SU-DHL-6 (cell line): ENCODE data around the gene SUMF1.

Source experiments
- H2AFZ ChIP-seq: fragments of 200-600 bp; sonication (generic); 2 replicates; pipeline ENCODE4 v1.6.1; 2014; ENCODE audit warnings: low read depth, mild to moderate bottlenecking, moderate library complexity, mixed read lengths, antibody characterized with exemption, low read length; ENCODE audit not compliant: severe bottlenecking
- H3F3A ChIP-seq: fragments of 200-600 bp; shearing (Covaris generic); 2 replicates; pipeline ENCODE4 v1.6.0; 2016; ENCODE audit warnings: antibody characterized with exemption, mild to moderate bottlenecking; ENCODE audit not compliant: insufficient read depth
- H3K27ac ChIP-seq: fragments of 200-600 bp; sonication (generic); 2 replicates; pipeline ENCODE4 v1.5.1; 2016; ENCODE audit warnings: low read depth, mild to moderate bottlenecking, low read length, moderate library complexity, mixed read lengths
- H3K27me3 ChIP-seq: fragments of 200-600 bp; sonication (generic), shearing (Covaris generic); 2 replicates; pipeline ENCODE4 v1.6.0; 2014; ENCODE audit warnings: mild to moderate bottlenecking, low read length
- H3K36me3 ChIP-seq: fragments of 200-600 bp; sonication (generic); 2 replicates; pipeline ENCODE4 v1.6.1; 2014; ENCODE audit warnings: mild to moderate bottlenecking, low read length, mixed read lengths
- H3K4me2 ChIP-seq: fragments of 300-600, 200-600 bp; shearing (Covaris generic), sonication (generic); 2 replicates; pipeline ENCODE4 v1.6.0; 2014; ENCODE audit warnings: low read length, low read depth, mild to moderate bottlenecking; ENCODE audit not compliant: poor library complexity, severe bottlenecking
- H3K4me3 ChIP-seq: fragments of 200-600 bp; sonication (generic); 2 replicates; pipeline ENCODE4 v1.5.1; 2014; ENCODE audit warnings: antibody characterized with exemption, low read length, mild to moderate bottlenecking, mixed read lengths; ENCODE audit not compliant: insufficient read depth, poor library complexity, severe bottlenecking
- H3K79me2 ChIP-seq: fragments of 200-600 bp; sonication (generic); 2 replicates; pipeline ENCODE4 v1.6.1; 2014; ENCODE audit warnings: mild to moderate bottlenecking, low read length, moderate library complexity; ENCODE audit not compliant: insufficient read depth
- H3K9ac ChIP-seq: fragments of 200-600 bp; sonication (generic); 2 replicates; pipeline ENCODE4 v1.7.0; 2014; ENCODE audit warnings: mild to moderate bottlenecking, low read length
- H3K9me2 ChIP-seq: fragments of 200-600 bp; sonication (generic); replicated peaks from 2 replicates; pipeline ENCODE4 v1.6.1; 2014; ENCODE audit warnings: low read length; ENCODE audit not compliant: insufficient read depth
- H3K9me3 ChIP-seq: fragments of 200-600 bp; sonication (generic); 2 replicates; pipeline ENCODE4 v1.6.1; 2014; ENCODE audit warnings: low read length, mixed read lengths; ENCODE audit not compliant: insufficient read depth
- H4K20me1 ChIP-seq: fragments of 200-600 bp; sonication (generic); 2 replicates; pipeline ENCODE4 v1.6.1; 2014; ENCODE audit warnings: low read depth, mild to moderate bottlenecking, antibody characterized with exemption, low read length, moderate library complexity, mixed read lengths
- EZH2phosphoT487 ChIP-seq: fragments of 200-600 bp; sonication (generic), shearing (Covaris generic); conservative IDR thresholded peaks from 2 replicates; pipeline ENCODE4 v1.6.1; 2018; ENCODE audit warnings: mild to moderate bottlenecking, antibody characterized with exemption, low read length, moderate library complexity, mixed read lengths
- TF ChIP-seq, protein P1 (sequence below): fragments of 200-600 bp; sonication (generic); IDR thresholded peaks from one replicate; pipeline ENCODE4 v1.5.1; 2017; ENCODE audit warnings: antibody characterized with exemption, mild to moderate bottlenecking, low read length, moderate library complexity; ENCODE audit not compliant: insufficient read depth, poor library complexity, severe bottlenecking

The SUMF1 gene

DNA sequence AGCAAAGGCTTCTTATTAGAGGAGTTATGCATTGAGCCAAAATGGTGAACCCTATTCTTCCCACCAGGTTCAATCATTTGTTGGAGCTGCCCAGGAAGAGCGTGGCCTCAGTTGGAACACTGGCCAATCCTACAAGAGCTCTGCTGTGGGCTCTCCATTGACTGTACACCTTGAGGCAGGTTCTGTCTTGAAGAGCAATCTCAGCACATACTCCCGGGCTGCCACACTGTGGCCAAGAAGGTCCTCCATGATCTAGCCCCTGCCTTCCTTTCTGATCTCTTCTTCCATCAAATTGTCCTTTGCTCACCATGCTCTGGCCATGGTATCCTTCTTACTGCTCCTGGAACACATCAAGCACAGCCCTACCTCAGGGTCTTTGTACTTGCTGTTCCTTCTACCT, 5.7 kb upstream of the SUMF1 start:
- no peaks in the 10 kb centered on the region for H4K20me1 ChIP-seq
- TF ChIP-seq, protein P1, sequence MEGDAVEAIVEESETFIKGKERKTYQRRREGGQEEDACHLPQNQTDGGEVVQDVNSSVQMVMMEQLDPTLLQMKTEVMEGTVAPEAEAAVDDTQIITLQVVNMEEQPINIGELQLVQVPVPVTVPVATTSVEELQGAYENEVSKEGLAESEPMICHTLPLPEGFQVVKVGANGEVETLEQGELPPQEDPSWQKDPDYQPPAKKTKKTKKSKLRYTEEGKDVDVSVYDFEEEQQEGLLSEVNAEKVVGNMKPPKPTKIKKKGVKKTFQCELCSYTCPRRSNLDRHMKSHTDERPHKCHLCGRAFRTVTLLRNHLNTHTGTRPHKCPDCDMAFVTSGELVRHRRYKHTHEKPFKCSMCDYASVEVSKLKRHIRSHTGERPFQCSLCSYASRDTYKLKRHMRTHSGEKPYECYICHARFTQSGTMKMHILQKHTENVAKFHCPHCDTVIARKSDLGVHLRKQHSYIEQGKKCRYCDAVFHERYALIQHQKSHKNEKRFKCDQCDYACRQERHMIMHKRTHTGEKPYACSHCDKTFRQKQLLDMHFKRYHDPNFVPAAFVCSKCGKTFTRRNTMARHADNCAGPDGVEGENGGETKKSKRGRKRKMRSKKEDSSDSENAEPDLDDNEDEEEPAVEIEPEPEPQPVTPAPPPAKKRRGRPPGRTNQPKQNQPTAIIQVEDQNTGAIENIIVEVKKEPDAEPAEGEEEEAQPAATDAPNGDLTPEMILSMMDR: no peak
- TF ChIP-seq EZH2phosphoT487: no peak
- no peaks in the 10 kb centered on the region for H3K27me3 ChIP-seq
- no peak overlapping the region for H2AFZ ChIP-seq
- H3K27ac ChIP-seq: no peak overlapping the region
- no peaks in the 10 kb centered on the region for H3K9me2 ChIP-seq
- H3K36me3 ChIP-seq: no peaks in the 10 kb centered on the region
- no peak overlapping the region for H3K9ac ChIP-seq
- no peak overlapping the region for H3K4me2 ChIP-seq
- 0 out of 2 replicates have a peak, but pooled peaks cover 7% of the 10 kb centered on the region for H3K9me3 ChIP-seq
- no peaks in the 10 kb centered on the region for H3K79me2 ChIP-seq
- no peaks in the 10 kb centered on the region for H3F3A ChIP-seq
- H3K4me3 ChIP-seq: no peak overlapping the region

DNA sequence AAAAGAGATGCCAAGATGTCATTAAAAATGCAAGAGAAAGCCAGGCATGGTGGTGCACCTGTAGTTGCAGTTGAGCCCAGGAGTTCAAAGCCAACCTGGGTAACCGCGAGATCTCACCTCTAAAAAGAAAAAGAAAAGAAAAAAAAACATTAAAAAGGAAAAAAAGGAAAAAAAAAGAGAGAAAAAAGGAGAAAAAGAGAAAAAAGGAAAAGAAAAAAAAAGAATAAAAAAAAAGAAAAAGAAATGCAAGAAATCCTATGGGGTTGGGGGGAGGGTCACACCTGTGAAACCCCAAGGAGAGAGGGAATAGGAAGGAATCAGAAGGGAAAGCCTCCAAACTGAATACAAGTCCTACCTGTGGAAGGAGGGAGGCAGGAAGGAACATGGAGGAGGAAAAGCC, 5.2 kb upstream of the SUMF1 start:
- Histone ChIP-seq H3K4me3 (no peak overlapping the region), H3K9ac (no peak overlapping the region), H3F3A (no peaks in the 10 kb centered on the region), H2AFZ (no peak overlapping the region), H3K27ac (no peak overlapping the region), H3K9me3 (0 out of 2 replicates have a peak, but pooled peaks cover 7% of the 10 kb centered on the region), H3K27me3 (no peaks in the 10 kb centered on the region), H4K20me1 (no peaks in the 10 kb centered on the region), H3K9me2 (no peaks in the 10 kb centered on the region), H3K36me3 (no peaks in the 10 kb centered on the region), H3K79me2 (no peaks in the 10 kb centered on the region), H3K4me2 (no peak overlapping the region)
- no peak for TF ChIP-seq EZH2phosphoT487
- TF ChIP-seq, protein P1: no peak

DNA sequence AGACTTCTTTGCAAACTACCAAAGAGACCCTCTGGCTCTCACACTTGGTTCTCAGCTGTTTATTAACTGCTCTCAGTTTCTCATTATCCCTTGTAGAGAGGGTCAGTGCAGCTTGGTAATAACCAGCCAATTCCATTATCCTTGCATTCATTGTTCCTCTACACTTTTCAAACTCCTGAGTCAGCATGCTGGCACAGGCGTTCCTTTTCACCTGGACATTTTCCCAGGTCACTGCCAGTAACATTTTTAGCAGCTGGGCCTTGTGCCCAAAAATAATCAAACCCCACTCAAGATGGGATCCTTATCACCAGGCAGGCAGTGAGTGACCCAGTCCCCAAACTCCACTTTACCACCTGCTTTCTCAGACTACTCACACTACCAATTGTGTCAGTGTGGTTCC, 4.8 kb upstream of the SUMF1 start:
- H4K20me1 ChIP-seq: no peaks in the 10 kb centered on the region
- H3F3A ChIP-seq: no peaks in the 10 kb centered on the region
- H3K9me3 ChIP-seq: 0 out of 2 replicates have a peak, but pooled peaks cover 7% of the 10 kb centered on the region
- no peaks in the 10 kb centered on the region for H3K27me3 ChIP-seq
- TF ChIP-seq EZH2phosphoT487: no peak
- TF ChIP-seq, protein P1: no peak
- H3K9ac ChIP-seq: no peak overlapping the region
- no peaks in the 10 kb centered on the region for H3K9me2 ChIP-seq
- no peaks in the 10 kb centered on the region for H3K79me2 ChIP-seq
- H2AFZ ChIP-seq: no peak overlapping the region
- no peak overlapping the region for H3K4me3 ChIP-seq
- no peak overlapping the region for H3K27ac ChIP-seq
- no peaks in the 10 kb centered on the region for H3K36me3 ChIP-seq
- H3K4me2 ChIP-seq: no peak overlapping the region
